Subcutaneous adipose tissue (tissue), 4 donors: ENCODE data around the gene RCAN3. TPM values are rescaled to one million over a fixed set of nuclear protein-coding genes. Genes with fewer than 3 reads are reported as not detected.

Experiments
- CTCF ChIP-seq: fragments of 450-650 bp; IDR thresholded peaks from one replicate; pipeline ENCODE4 v1.5.1; 2016; ENCODE audit warnings: low read depth, mild to moderate bottlenecking, control low read depth, antibody characterized with exemption, moderate library complexity
- total RNA-seq, 4 donors: library from RNA; depleted of rRNA; stranded (reverse); fragments of >200 nt; gene quantifications; one replicate each; pipeline ENCODE4 v1.1.0, GENCODE V29; 2016

Gene RCAN3
- total RNA-seq, 4 donors from 2014 or later, result 5.3 to 10.9 (median 6.9) TPM

GRCh38 chr1:24506691-24507381, 4.2 kb downstream of the RCAN3 start:
- no peak for TF ChIP-seq CTCF

- no peak for TF ChIP-seq CTCF
Observed at GRCh38 chr1:24507405-24507804, 4.8 kb downstream of the RCAN3 start.

- TF ChIP-seq CTCF, result no peak
Observed at GRCh38 chr1:24508911-24509310, 6.3 kb downstream of the RCAN3 start.

GRCh38 chr1:24513706-24514105, 11.1 kb downstream of the RCAN3 start:
- no peak for TF ChIP-seq CTCF

- TF ChIP-seq CTCF, result no peak
Observed at GRCh38 chr1:24514946-24515345, 12.3 kb downstream of the RCAN3 start.

GRCh38 chr1:24516506-24516905, 13.9 kb downstream of the RCAN3 start:
- no peak for TF ChIP-seq CTCF

- TF ChIP-seq CTCF, result no peak
Observed at GRCh38 chr1:24517898-24518297, 15.3 kb downstream of the RCAN3 start.
